Activated B cell treated with CpG ODN at 0.5 μM for 24 hours (primary cell): ENCODE data around the gene PARP6. TPM values are rescaled to one million over a fixed set of nuclear protein-coding genes. Genes with fewer than 3 reads are reported as not detected.

Experiments
- ATAC-seq: fragments of 200-7000 bp; cut with Tn5 transposase; one replicate; pipeline ENCODE4 v1.10.0; 2021; ENCODE audit warnings: low read depth, mild to moderate bottlenecking, moderate library complexity
- CTCF ChIA-PET: fragments of 350-600 bp; sonication (Branson Sonifier 250); formaldehyde crosslinking; loops from one replicate; lab custom pipeline; 2021; ENCODE audit warnings: antibody characterized with exemption; lab: Charles Lee
- POLR2A ChIA-PET: fragments of 350-600 bp; sonication (Branson Sonifier 250); formaldehyde crosslinking; loops from one replicate; lab custom pipeline; 2021; ENCODE audit warnings: antibody characterized with exemption; lab: Charles Lee
- DNase-seq: peaks from one replicate; pipeline ENCODE4 v3.0.0; 2022
- H3K27ac Mint-ChIP-seq: one replicate; pipeline ENCODE4 v1.8.0; 2020; ENCODE audit warnings: mixed read lengths
- H3K27me3 Mint-ChIP-seq: one replicate; pipeline ENCODE4 v1.8.0; 2021; ENCODE audit warnings: mixed read lengths
- H3K36me3 Mint-ChIP-seq: one replicate; pipeline ENCODE4 v1.8.0; 2021; ENCODE audit warnings: low read depth, mixed read lengths
- H3K4me1 Mint-ChIP-seq: one replicate; pipeline ENCODE4 v1.8.0; 2021; ENCODE audit warnings: mixed read lengths
- H3K4me3 Mint-ChIP-seq: one replicate; pipeline ENCODE4 v1.8.0; 2020; ENCODE audit warnings: mild to moderate bottlenecking, mixed read lengths
- H3K9me3 Mint-ChIP-seq: one replicate; pipeline ENCODE4 v1.8.0; 2020; ENCODE audit warnings: mixed read lengths
- CTCF ChIP-seq: fragments of 200-600 bp; IDR thresholded peaks from one replicate; pipeline ENCODE4 v1.8.0; 2022; ENCODE audit warnings: antibody characterized with exemption, mild to moderate bottlenecking
- intact Hi-C: fragments of 100-400 bp; cut with micrococcal nuclease; formaldehyde crosslinking; loops from one replicate; pipeline ENCODE4 v1.15.1; 2024
- total RNA-seq: library from RNA; stranded (reverse); gene quantifications from 2 replicates; pipeline ENCODE4 v1.2.3, GENCODE V29; 2022

The PARP6 gene
- total RNA-seq, 1 donor from 2014 or later: 81.4 TPM

DNA sequence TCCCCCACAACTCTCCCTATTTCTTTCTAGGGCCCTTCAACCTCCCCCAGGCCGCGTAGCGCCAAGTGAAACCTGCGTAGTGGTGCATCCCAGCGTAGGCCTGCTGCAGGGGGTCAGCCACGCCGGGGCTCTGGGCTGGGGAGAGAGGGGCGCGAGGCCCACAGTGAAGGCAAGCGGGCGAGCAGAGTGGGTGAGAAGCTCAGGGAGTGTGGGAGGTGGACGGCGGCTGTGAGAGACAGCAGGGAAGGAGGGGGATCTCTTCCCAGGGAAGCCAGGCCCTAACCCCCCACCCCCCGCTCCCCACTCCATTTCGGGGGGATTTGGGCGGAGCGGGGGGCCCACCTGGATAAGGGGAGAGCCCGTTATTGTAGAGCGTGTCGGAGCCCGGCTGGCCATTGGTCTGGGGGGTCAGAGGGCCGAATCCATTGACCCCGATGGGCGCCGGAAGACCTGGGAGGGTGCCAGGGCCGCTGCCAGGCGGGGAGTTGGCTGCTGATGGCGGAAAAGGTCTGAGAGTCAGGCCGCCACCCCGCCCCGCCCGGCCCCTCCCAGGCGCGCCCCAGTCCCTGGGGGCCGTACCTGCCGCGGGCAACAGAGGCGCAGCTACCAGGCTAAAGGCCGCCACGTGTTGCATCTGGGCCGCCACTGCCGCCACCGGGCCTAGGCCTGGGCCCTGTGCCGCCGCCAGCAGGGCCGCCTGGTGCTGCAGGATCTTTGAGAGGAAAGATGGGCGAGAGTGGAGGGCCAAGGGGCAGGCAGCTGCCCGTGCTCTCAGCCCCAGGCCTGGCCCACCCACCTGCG, 16.6 kb upstream of the PARP6 start:
- ChIA-PET CTCF (interaction anchor here (7.6 kb wide), 1 partner anchor 89 kb away, joined by 47 read pairs; no protein-coding TSS in a partner anchor), POLR2A (no interaction called here)
- Mint-ChIP-seq H3K4me1 (no peaks in the 10 kb centered on the region), H3K27me3 (no peaks in the 10 kb centered on the region), H3K4me3 (no peak overlapping the region), H3K36me3 (peaks cover 2% of the 10 kb centered on the region), H3K9me3 (no peaks in the 10 kb centered on the region), H3K27ac (no peak overlapping the region)
- no peak for ATAC-seq
- no peak for TF ChIP-seq CTCF
- DNase-seq: no peak
- intact Hi-C loops: no loop called here

DNA sequence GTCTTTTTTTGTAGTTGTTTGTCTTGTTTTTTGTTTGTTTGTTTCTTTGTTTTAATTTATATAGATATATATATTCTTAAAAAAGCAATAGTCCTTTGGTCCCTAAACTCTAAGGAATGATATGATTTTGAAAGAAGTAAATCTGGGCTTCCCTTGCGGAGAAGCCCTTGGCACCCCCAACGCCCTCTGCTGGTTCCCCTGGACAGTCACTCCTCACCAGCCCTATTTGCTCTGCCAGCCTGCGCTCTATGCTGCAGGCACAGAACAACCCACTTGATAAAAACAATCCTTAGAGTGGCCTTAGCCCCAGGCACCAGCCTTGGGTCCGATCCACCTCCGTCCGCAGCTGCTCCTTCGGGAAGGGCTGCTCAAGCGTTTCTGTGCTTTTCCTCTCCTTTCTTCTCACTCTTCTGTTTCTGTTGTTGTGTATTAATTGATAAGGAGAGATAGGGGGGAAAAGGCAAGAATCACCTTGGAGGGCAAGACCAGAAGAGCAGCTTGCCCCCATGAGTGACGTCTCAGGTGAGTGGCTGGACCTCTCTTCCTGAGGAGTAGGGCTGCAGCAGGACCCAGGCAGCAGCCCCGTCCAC, 13.7 kb upstream of the PARP6 start:
- H3K36me3 Mint-ChIP-seq: no peaks in the 10 kb centered on the region
- no peak overlapping the region for H3K27ac Mint-ChIP-seq
- H3K4me3 Mint-ChIP-seq: no peak overlapping the region
- no peaks in the 10 kb centered on the region for H3K4me1 Mint-ChIP-seq
- DNase-seq: peak; percentile 26
- ChIA-PET POLR2A (interaction anchor here (0.6 to 2.1 kb wide), 4 partner anchors 50 to 187 kb away, joined by 3 to 4 read pairs (median 4); partner anchors contain the start of gene PKM), CTCF (interaction anchor here (2.5 to 7.6 kb wide), 2 partner anchors 59 to 86 kb away, joined by 10 to 47 read pairs; no protein-coding TSS in a partner anchor)
- no peak for TF ChIP-seq CTCF
- ATAC-seq: peak; percentile 66
- H3K27me3 Mint-ChIP-seq: no peaks in the 10 kb centered on the region
- intact Hi-C loops: loop anchor here (1.0 kb wide), 1 partner anchor 87 kb away; no protein-coding TSS in a partner anchor
- no peaks in the 10 kb centered on the region for H3K9me3 Mint-ChIP-seq

- DNase-seq: no peak
Observed at GRCh38 chr15:72285402-72285801, 13.0 kb upstream of the PARP6 start.

DNA sequence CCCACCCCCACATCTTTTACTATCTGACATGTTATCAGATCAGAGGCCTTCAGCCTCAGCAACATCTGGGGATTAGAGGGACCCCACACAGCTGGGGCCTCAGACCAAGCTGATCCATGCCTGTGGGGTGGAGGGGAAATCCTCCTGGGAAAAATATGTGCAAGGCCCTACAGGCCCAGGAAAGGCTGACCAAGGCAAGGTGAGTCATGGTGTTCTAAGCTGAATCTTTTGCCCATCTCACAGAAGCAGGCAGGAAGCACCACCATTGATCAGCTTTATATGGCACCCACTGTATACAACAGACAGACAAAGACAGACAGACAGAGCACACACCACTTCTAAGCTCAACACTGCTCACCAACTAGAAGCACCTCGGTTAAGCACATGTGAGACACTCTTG, 12.4 kb upstream of the PARP6 start:
- no peak for DNase-seq

More at GRCh38 chr15:72285402-72285801, 13.0 kb upstream of the PARP6 start:
- intact Hi-C loops: no loop called here
- no peaks in the 10 kb centered on the region for H3K36me3 Mint-ChIP-seq
- no peak overlapping the region for H3K27ac Mint-ChIP-seq
- CTCF ChIA-PET: interaction anchor here (0.6 to 7.6 kb wide), 3 partner anchors 21 to 85 kb away, joined by 3 to 47 read pairs (median 10); no protein-coding TSS in a partner anchor
- POLR2A ChIA-PET: interaction anchor here (1.3 to 2.1 kb wide), 2 partner anchors 54 to 85 kb away, joined by 4 read pairs; partner anchors contain the start of gene PKM
- no peak overlapping the region for H3K4me3 Mint-ChIP-seq
- no peaks in the 10 kb centered on the region for H3K4me1 Mint-ChIP-seq
- no peak for ATAC-seq
- H3K27me3 Mint-ChIP-seq: no peaks in the 10 kb centered on the region
- no peaks in the 10 kb centered on the region for H3K9me3 Mint-ChIP-seq
- no peak for TF ChIP-seq CTCF

More for the DNA sequence above, 12.4 kb upstream of the PARP6 start:
- Mint-ChIP-seq H3K27me3 (no peaks in the 10 kb centered on the region), H3K4me1 (no peaks in the 10 kb centered on the region), H3K36me3 (no peaks in the 10 kb centered on the region), H3K27ac (no peak overlapping the region), H3K4me3 (no peak overlapping the region), H3K9me3 (no peaks in the 10 kb centered on the region)
- no peak for ATAC-seq
- ChIA-PET CTCF (interaction anchor here (0.6 to 7.6 kb wide), 3 partner anchors 20 to 85 kb away, joined by 3 to 47 read pairs (median 10); no protein-coding TSS in a partner anchor), POLR2A (interaction anchor here (2.1 kb wide), 1 partner anchor 53 kb away, joined by 4 read pairs; the partner anchor contains the start of gene PKM)
- intact Hi-C loops: no loop called here
- no peak for TF ChIP-seq CTCF
